Measurements from ENCODE around the gene C4orf36.

Gene C4orf36, protein sequence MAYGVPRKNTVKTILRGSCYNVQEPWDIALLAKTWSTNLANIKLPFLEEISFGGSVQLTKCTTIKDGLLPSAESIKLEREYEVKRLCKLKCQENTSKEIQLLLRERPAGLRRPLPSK

DNA sequence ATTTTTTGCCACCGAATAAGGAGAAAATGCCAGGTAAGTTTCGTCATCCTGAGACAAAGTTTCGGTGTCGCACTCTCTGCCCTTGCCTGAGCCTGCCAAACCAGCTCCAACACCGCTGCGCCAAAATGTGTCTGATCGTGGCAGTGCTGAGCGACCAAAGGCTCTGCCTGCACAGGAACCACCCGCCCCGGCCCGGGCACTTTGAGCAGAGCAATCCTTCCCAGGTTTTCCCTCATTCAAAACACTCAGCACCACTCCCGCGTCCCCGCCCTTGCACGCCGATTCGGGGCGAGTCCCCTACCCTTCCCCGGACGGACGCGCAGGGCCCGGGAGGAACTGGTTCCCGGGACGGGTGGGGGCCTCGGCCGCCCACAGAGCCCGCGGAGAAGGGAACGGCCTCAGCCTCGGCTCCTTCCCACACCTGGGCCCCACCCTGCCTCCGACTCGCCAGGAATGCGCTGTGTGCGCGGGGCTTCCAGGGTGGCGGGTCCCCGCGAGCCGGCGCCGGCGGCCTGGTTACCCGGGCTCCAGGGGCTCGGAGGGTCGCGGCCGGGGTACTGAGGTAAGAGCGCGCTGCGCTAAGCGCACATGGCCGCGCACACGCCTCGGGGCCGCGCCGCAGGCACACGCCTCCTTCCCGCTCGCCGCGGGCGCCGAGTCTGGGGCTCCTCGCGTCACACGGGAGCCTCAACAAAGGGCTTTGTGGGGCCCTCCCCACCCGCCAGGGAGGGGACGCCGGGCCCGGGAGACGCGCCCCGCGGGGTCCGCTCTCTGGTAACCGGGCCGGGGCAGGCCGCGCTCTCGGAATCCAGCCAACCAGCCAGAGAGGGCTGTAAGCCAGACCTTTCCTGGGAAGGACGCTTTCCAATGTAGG is at the start of gene C4orf36:
Gene C4orf36 (minus strand): TSS at position 661 of the 874 bp plus-strand sequence. CDS start 902 bp downstream, outside the sequence.
- FAIRE-seq (no peak), DNase-seq (ENCODE audit: insufficient read length, low spot score) (no peak)

DNA sequence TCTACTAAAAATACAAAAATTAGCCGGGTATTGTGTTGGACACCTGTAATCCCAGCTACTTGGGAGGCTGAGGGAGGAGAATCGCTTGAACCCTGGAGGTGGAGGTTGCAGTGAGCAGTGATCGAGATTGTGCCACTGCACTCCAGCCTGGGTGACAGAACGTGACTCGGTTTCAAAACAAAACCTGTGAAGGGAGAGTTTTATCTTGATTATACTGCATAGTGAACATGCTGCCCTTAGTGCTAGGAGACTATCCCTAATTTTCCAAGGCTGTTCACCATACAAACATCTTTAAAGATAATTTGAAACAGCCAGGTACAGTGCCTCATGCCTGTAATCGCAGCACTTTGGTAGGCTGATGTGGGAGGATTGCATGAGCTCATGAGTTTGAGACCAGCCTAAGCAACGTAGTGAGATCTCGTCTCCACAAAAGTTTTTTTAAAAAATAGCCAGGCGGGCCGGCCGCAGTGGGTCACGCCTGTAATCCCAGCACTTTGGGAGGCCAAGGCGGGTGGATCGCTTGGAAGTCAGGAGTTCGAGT is 48.8 kb upstream of the C4orf36 start:
- no peak for DNase-seq (ENCODE audit: insufficient read length, low spot score)
- FAIRE-seq = no peak

DNA sequence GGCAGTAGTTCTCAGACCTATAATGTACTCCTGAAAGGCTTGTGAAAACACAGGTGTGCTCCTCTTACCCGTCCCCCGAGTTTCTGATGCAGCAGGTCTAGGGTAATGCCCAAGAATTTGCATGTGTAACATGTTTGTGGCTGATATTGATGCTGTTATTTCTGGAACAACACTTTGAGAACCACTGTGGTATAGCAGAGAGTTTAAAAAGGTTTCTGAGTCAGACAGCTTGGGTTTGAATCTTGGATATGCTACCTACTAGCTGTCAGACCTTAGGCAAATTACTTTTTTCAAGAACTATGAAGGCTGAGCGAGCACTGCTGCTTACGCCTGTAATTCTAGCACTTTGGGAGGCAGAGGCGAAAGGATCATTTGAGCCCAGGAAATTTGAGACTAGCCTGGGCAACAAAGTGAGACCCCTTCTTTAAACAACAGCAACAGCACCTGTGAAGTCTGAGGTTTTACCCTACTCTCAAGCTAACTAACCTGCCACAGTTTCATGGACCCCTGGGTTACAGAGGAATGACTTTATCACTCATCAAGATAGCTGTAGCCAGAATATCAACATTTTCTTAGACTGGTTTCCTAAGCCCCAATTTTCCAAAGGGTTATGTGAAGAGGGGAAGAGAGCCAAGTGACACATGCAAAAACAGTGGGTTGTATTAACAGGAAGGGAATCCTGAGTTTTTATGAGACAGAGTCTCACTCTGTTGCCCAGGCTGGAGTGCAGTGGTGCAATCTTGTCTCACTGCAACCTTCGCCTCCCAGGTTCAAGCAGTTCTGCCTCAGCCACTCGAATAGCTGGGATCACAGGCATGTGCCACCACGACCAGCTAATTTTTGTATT is 47.7 kb upstream of the C4orf36 start:
- DNase-seq (ENCODE audit: insufficient read length, low spot score) (no peak), FAIRE-seq (peak; percentile 98)

DNA sequence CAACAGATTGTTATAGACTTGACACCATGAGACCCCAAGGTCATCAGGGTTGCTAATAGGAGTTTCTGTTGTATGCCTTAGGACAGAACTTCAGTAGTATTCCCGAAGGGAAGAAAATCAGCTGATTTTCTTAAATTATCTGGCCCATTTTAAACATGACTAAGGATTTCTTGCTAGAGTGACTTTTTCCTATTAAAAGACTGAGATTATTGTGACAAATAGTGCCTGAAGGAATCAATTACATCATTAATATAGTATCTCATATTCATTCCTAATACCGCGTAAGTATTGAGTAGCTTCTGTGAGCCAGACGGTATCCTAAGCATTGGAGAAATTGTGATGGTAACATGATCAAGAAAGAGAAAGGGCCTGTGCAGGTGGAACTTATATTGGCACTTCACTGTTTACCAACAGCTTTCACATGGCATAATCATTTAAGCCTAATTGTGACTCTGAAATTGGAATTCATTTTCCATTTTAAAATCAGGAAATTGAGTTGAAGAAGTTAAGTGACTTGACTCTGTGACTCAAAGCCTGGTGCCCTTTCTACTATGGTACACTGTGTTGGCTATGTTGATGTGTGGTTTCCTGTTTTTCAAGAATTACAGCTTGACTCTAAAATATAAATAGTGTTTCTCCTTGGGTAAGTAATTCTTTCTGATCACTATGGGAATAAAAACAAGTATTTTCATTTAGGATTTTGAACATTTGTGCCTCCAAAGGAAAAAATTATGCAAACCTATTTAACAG is 46.7 kb upstream of the C4orf36 start:
- no peak for FAIRE-seq
- DNase-seq (ENCODE audit: insufficient read length, low spot score) = no peak

DNA sequence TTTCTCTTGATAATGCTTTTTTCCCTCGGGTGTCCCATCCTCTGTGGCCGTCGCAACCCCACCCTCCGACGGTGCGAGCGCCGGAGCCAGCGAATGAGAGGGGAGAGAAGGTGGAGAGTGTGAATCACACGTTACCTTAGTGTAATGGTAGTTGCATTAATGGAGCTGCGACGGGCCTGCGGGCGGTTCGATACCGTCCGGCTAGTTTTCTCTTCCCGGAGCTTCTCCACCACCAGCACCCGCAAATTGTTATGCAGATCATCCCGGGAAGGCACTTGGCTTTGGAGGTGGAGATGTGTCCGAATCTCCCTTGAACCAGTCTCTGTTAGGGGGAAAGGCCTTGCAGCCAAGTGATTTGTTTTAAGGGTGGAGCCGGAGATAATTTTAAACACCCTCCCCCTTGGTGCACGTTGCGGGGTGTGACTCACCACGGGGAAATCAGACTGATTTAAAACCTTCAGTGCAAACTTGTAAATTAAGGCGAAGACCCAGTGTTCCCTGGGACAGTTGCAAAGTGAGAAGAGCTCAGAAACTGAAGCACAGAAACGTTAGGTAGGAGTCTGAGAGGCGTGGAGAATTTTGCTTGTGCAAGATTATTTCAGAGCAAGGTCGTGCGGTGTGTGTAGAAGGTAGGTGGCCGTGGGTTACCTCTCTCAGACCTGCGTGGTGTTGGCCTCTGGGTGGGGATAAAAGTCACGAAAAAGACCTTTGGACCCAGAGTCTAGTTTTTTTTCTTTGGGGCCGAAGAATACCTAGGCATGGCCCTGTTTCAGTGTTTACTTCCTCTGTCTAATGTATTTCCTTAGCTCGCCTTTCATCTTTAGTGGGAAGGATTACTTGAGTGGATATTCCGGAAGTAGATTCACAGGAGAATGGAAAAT is 43.9 kb upstream of the C4orf36 start:
- DNase-seq (ENCODE audit: insufficient read length, low spot score) = peak; percentile 47
- FAIRE-seq = peak; percentile 94

DNA sequence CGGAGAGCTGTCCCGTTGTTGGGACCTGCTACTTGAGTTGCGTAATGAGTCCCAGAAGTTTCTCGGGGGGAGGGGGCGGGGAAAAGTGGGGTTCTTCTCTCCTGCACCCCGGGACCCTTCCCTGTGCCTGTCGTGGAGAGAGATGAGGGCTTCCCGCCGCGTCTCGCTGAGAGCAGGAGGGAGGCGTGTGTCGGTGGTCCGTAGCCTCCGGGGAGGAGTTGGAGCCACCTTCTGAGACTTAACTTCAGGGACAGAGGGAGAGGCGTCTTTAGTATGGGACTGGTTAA is 43.3 kb upstream of the C4orf36 start:
- no peak for FAIRE-seq
- DNase-seq (ENCODE audit: insufficient read length, low spot score) = no peak

DNA sequence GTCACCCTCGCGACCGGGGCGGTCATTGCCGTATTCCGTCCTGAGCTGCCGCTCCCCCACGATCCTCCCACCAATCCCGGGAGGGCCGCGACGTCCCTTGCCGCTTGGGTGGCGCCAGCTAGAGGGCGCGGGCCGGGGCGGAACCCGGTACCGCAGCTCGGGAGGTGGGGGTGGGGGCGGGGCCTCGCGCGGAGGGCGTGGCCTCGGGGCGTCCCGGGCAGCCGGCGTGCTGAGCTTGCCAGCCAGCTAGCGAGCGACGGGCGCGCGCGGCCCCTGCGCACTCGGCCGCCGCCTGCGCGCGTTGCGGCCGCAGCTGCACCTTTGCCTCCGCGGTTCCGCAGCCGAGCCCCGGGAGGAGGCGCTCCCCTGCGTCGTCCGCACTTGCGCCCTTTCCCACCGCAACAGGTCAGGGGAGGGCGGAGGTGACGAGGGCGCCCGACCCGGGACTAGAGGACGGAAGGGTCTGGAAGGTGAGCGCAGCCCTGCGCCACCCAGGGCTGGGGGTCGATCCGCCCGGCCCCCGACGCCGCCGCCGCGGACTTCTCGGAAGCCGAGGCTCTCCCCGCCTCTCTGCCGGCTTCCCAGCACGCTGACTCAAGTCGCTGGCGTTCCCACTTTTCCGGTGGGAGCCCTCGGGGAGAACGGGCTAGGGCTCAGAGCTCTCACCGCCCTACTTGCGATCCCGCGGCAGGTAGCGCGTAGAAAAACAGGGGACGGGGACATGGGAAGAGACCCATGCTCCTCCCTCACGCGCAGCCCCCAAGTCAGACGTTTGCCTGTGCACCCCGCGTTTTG is 42.7 kb upstream of the C4orf36 start, which contains the start of gene AFF1:
Gene AFF1 (plus strand): TSS at position 241 of the 795 bp plus-strand sequence. CDS start 13,523 bp downstream, outside the sequence.
- FAIRE-seq = peak; percentile 94
- peak; percentile 67 for DNase-seq (ENCODE audit: insufficient read length, low spot score)

DNA sequence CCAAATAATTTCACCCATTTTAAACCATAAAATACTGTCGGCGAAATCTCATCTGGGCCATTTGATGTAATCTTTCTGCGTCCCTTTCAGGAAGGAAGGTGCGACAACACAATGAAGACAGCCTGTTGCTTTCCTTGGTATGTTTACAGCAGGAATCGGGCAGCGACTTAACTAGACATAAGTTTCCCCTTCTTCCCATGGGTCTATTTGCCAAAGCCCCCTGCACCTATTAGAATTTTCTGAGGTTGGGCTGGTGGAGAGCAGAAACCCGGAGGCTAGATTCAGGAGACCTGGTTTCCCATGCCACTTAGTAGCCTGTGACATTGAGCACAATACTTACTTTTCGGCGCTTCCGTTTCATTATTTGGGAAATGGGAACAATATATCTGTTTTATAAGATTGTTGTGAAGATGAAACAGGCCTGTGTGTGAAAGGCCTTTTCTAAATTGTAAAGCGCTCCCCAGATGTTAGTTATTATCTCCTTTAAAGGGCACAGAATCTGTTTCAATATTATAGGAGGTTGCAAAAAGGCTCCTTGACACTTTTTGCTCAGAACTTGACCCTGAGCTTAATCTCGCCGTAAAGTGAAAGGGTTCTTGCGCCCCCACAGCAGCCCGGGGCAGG is 42.0 kb upstream of the C4orf36 start:
- DNase-seq (ENCODE audit: insufficient read length, low spot score) = no peak
- FAIRE-seq = no peak

DNA sequence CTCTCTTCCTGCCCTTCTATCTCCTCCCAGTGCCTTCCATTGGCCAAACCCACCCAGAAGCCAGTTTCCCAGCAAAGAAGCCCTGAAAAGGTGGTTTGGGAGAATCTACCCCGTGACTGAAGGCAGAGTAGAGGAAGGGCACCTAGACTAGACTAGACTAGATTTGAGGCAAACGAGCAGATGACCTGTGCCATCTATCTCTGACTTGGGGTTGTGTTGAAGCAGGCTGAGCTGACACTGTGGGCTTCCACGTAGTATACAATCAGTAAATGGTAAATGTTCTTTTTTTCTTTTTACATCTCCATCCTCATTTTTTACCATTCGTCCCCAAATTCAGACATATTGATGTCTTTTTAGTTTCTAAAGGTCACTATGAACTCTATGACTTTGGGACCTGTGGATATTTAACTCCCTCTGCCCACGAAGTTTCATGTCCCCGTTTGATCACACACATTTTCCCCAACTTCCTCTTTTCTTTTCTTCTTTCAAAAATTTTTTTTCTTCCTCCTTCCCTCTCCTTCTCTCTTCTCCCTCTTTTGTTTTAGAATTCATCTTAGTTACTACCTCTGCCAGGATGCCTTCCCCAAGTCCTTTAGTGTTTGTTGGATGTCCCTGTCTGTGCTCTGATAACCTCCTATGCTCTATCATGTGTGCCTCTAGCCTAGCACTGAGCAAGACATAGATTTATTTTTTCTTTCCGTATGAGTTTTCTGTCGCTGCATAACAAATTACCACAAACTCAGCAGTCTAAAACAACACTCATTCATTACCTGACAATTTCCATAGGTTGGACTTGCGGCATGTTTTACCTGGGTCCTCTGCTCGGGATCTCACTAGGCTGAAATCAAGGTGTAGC is 36.4 kb upstream of the C4orf36 start:
- peak; percentile 76 for FAIRE-seq
- DNase-seq (ENCODE audit: insufficient read length, low spot score) = no peak

DNA sequence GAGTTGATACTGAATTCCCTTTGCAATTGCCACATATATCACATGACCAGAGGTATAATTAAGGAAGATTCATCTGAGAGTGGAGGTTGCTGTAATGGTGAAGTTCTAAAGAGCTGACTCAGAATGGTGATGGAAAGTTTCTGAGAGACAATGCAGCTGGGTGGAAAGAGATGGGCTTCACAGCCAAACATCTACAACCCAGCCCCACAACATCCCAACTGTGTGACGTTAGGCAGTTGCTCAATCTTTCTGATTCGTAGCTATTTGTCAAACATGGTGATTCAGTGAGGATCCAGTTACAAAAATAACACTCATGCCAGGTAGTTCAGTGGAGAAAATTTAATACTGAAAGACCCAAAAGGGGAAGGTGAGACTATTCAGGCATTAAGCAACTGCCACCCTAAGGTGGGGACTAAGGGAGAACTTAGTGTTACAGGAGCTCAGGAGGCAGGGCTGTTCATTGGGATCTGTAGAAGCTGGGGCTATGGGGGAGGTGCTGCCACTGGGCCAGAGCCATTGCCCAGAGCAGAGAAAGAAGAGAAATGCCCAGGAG is 35.7 kb upstream of the C4orf36 start:
- DNase-seq (ENCODE audit: insufficient read length, low spot score) = no peak
- FAIRE-seq = no peak

DNA sequence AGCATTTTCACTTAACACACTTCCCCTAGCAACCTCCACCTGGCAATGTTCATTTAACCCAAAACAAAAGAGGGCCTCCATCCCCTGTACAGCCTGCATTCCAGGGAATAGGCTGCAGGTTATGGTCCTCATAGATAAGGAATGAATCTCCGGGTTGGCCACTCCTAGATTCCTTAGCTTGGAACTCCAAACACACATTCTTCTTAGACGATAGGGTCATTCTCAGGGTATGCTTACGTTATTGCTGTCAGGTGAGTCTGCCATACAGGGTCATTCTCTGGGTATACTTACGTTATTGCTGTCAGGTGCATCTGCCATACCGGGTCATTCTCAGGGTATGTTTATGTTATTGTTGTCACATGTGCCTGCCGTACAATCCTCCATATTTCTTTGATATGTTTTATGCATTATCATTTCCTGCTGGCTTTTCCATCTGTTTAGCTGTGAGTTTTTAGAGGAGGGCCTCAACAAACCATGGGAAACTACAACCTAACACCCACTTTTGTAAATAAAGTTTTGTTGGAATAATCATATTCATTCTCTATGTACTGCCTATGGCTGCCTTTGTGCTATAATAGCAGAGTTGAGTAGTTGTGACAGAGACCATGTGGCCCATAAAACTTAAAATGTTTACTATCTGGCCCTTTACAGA is 34.3 kb upstream of the C4orf36 start:
- DNase-seq (ENCODE audit: insufficient read length, low spot score) (no peak), FAIRE-seq (no peak)

DNA sequence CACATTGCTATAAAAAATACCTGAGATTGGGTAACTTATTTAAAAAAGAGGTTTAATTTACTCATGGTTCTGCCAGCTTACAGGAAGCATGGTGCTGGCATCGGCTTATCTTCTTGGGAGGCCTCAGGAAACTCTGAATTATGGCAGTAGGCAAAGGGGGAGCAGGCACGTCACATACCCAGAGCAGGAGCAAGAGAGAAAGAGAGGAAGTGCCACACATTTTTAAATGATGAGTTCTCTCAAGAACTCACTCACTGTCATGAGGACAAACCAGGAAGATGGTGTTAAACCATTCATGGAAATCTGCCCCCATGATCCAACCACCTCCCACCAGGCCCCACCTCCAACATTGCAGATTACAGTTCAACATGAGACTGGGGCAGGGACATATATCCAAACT is 32.6 kb upstream of the C4orf36 start:
- FAIRE-seq (no peak), DNase-seq (ENCODE audit: insufficient read length, low spot score) (no peak)

DNA sequence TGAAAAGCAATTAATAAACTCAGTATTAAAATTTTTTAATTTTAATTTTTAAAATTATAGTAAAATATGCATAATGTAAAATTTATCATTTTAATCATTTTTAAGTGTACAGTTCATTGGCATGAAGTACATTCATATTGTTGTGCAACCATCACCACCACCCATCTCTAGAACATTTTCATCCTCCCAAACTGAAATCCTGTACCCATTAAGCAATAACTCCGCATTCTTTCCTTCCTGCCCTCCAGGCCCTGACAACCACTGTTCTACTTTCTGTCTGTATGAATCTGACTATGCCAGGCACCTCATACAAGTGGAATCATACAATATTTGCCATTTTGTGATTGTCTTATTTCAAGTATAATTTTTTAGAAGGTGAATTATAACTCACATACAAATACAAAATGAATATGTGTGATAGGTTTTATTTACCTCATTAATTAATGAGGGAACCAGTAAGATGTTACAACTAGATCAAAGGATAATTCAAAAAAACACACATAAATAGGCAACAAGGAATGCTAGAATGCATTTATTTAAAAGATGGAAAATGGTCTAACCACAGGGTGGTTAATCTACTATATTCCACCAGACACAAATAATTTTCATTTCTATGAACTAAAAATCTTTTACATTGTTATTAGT is 29.5 kb upstream of the C4orf36 start:
- no peak for DNase-seq (ENCODE audit: insufficient read length, low spot score)
- FAIRE-seq = no peak

DNA sequence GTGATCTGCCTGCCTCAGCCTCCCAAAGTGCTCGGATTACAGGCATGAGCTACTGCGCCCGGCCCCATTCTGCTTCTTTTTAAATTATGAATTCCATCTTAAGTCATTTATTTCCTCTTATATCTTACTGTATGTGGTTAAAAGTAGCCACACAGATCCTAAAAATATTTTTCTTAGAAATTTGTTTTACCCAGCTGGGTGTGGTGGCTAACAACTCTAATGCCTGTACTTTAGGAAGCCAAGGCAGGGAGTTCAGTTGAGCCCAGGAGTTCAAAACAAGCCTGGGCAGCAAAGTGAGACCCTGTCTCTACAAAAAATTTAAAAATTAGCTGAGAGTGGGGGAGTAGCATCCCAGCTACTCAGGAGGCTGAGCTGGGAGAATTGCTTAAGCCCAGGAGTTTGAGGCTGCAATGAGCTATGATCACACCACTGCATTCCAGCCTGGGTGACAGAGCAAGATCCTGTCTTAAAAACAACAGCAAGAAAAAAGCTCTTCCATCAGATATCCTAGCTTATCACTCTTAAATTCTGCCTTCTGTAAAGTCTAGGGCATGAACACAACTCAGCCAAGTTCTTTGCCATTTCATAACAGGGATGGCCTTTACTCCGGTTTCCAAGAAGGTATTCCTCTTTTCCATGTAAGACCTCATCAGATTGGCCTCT is 27.5 kb upstream of the C4orf36 start:
- no peak for FAIRE-seq
- no peak for DNase-seq (ENCODE audit: insufficient read length, low spot score)

DNA sequence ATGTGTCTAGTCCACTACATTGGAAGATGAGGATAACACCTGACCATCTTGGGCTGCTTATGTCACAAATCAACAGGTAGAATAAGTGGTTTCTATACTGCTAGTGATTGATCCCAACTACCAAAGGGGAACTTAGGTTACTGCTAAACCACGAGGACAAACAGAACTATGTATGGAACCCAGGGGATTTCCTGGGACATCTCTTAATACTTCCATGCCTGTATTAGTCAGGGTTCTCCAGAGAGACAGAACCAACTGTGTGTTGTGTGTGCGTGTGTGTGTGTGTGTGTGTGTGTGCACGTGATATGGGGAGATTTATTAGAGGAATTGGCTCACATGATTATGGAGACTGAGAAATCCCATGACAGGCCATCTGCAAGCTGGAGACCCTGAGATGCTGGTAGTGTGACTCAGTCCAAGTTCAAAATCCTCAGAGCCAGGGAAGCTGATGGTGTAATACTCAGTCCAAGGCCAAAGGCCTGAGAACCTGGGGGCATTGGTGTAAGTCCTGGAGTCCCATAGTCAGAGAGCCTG is 26.4 kb upstream of the C4orf36 start:
- DNase-seq (ENCODE audit: insufficient read length, low spot score) (no peak), FAIRE-seq (no peak)
